OCI-LY7 (cell line): ENCODE results near the gene PTCRA.

Source experiments
- CTCF ChIP-seq: fragments of 200-600 bp; sonication (generic); conservative IDR thresholded peaks from 2 replicates; pipeline ENCODE4 v1.5.1; 2014; ENCODE audit warnings: mild to moderate bottlenecking, antibody characterized with exemption, low read length, moderate library complexity, mixed read lengths
- EZH2phosphoT487 ChIP-seq: fragments of 200-600 bp; sonication (generic); IDR thresholded peaks from 2 replicates; pipeline ENCODE4 v1.6.1; 2018; ENCODE audit warnings: low read depth, borderline replicate concordance, mild to moderate bottlenecking, mixed run types, antibody characterized with exemption, low read length, moderate library complexity, mixed read lengths

GRCh38 chr6:42967228-42967627 lies 51.4 kb downstream of the PTCRA start:
- TF ChIP-seq CTCF (no peak), EZH2phosphoT487 (no peak)
